ENCODE data around the gene CENPP.

Gene CENPP

DNA sequence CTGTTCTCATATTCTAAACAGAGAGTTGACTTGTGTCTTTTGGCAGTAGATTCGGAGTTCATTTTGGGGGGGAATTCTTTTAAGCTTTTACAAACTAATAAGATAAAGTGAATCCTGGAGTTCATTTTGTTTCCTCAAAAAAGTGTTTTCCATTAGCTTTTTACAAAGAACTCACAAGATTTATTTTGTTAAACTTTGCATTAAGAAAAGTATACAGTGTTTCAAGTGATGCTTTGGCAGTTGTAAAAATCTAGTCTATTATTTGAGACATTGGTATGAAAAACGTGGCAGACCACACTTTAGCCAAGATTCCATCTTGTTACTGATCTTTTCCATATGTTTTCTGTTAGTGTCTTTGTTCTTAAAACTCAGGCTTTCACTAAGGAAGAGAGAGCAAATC lies 99.7 kb downstream of the CENPP start:
- no peak for DNase-seq (ENCODE audit: low spot score)

DNA sequence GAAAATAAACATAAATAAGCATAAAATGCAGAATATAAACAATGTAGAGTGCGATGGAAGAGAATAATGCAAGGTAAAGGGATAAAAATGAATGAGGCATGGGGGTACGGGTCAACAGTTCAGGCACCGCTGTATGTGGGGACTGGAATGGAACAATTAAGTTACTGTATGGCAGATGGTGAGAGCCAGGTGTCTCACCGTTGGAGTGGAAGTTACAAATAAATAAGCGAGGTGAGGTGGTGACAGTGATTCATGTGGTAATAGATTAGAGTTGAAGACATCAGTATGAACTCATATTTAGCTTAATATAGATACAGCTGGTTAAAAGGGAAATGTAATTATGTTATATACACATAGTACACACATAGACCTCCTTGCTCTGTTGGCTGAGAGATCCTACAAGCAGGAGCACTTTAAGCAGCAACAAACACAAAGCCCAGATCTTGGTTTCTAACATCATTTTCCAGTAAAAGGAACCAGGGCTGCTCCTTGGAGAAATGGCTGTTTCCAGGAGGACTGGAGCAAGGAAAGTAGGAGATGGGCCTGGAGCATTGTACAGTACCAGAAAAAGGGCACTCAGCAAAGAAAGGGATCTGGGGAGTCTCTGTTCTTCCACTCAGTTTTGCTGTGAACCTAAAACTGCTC lies 100.9 kb downstream of the CENPP start:
- DNase-seq (ENCODE audit: low spot score), result no peak

DNA sequence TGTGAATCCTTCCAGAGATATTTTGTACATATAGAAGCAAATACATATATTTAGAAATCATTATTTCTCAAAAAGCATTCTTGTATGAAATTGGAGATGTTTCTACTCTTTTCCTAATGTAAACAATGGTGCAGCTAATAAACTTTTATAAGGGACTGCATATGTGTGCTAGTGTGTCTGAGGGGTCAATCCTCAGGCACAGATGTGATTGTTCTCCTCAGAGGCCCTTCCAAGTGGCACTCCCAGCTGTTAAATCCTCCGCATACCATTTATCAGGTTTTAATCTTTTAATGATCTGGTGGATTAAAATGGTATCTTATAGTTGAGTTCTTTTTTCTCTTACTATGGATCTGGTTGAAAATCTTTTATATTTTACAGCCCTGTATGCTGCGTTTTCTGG lies 104.1 kb downstream of the CENPP start:
- DNase-seq (ENCODE audit: low spot score), result no peak

DNA sequence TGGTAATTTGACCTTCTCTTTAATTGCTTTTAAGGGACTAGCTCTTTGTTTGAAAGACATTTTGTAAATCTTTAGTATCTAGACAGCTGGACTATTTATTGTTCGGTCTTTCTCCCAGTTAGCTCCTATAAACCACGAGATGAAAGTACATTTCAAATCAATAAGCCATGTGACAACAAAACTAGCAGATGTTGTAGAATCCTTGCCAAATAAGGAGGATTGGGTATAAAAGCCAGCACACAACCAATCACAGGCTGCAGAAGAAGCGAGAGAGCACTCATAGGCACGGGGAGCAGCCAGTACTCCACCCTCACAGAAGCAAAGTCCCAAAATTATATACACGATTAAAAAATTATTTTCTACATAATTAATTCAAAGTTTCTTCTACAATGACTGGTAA lies 106.6 kb downstream of the CENPP start:
- DNase-seq (ENCODE audit: low spot score), result no peak

DNA sequence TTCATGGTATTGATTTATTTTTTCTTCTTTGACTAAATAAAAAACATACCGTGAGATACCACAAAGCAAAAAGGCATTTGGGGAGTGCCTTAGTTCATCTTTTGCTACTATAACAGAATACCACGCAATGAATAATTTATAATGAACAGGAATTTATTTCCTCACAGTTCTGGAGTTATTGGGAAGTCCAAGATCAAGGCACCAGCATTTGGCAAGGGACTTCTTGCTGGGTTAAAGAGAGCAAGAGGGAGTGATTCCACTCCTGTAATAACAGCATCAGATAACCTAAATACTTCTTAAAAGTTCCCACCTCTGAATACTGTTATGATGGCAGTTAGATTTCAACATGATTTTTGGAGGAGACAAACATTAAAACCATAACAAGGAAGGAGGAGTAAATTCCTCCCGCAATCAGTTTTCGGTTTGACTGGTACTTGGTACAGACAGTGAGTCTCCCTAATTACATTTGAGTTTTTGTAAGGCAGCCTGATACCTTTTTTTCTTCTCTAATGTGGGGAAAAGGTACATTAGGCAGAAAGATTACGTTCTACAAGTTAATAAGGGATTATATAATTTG lies 107.3 kb downstream of the CENPP start:
- no peak for DNase-seq (ENCODE audit: low spot score)

DNA sequence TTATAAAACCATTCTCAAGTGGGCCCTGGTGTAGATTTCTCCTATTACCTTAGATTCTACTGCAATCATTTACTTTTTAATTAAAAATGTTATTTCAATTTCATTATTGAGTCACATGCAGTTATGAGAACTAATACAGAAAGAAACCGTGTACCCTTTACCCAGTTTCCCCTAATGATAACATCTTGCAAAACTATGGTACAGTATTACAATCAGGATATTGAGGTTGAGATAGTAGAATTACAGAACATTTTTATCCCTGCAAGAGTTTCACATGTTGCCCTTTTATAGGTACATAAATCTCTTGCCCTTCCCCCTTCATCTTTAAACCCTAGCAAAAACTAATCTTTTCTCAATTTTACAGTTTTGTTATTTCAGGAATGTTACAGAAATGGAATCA lies 109.5 kb downstream of the CENPP start:
- DNase-seq (ENCODE audit: low spot score), result no peak

DNA sequence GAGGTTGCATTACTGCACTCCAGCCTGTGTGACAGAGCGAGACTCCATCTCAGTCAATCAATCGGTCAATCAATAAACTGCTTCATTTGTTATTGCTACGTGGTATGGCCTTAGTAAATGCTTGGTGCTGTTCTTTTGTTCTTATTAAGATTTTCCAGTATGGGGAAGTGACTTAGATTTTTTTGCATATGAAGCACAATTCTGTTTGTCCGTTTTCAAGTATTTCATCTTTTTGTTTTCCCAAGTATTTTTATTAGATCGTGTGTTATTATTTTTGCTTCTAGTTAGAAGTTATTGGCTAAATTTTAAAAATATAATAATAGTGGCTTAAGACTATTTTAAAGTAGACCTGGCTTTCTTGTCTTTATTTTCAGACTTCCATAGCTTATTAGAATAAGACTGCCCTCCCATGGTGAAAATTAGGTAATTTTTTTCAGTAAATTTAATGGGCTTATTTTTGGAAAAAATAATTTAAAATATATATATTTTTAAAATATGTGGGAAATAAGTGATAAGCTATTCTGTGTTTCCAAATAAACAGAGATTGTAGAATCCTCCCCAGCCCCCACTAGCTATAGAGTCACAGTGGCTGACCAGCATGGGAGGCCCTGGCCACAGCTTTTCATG lies 113.3 kb downstream of the CENPP start:
- no peak for DNase-seq (ENCODE audit: low spot score)

DNA sequence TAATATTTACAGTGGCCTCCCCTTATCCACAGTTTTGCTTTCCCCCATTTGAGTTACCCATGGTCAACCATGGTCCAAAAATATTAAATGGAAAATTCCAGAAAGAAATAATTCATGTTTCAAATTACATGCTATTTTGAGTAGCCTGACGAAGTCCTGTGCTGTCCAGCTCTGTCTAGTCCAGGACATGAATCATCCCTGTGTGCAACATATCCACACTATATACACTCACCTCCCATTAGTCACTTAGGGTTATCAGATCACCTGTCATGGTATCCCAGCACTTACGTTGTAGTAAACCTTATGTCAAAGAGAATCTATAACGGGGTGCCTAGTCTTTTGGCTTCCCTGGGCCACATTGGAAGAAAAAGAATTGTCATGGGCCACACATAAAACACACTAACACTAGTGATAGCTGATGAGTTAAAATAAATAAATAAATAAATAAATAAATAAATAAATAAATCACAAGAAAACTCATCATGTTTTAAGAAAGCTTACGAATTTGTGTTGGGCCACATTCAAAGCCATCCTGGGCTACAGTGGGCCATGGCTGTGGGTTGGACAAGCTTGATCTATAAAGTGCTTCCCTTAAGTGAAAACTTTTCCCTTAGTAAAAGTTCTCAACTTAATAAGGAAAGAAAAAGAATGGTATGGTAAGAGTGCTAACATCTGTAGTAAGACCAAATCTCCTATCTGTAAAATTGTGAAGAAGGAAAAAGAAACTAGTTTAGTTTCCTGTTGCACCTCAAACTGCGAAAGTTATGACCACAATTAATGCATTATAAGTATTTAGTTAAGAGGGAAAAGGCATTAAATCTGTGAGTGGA lies 114.4 kb downstream of the CENPP start:
- DNase-seq (ENCODE audit: low spot score), result peak; percentile 37

DNA sequence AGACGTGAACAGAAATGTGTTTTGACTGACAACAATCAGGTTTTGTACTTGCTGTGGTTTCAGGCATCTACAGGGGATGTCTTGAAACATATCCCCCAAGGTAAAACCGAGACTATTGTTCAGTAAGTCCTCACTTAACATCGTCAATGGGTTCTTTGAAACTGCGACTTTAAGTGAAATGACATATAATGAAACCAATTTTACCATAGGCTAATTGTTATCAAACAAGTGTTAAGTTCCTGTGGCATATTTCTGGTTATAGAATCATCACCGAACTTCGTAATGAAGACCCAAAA lies 114.9 kb downstream of the CENPP start:
- no peak for DNase-seq (ENCODE audit: low spot score)

DNA sequence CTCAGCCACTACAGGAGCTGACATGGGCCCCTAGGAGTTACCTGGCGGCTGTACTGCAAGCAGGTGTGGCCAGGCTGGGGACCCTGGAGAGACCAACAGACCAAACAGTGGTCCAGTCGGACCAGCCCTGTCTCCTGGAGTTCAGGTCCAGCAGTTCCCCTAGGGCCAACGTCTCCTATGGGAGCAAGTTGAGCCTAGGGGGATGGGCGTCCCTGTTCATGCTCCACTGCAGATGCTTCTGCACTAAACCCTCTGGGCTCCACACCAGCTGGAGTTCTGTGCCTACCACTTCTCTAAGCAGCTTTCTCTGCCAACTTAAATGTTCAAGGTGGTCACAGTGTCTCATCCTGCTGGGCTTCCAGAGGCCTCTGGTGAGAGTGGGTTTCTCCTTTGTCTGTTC lies 119.1 kb downstream of the CENPP start:
- DNase-seq (ENCODE audit: low spot score), result no peak

DNA sequence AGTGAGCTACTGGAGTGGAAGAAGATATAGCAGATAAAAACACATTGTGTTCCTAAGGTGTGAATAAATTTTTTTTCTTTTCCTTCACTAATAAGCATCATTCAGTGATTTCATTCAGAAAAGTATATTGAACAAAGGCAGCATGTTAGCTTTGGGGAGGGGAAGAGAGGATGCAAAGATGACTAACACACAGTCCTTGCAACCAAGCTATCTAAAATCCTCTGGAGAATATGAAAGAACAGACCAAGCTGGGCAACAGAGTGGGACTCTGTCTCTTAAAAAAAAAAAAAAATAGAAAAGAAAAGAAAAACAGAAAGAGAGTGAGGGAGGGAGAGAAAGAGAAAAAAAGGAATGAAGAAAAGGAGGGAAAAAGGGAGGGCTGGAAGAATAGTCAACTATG lies 120.8 kb downstream of the CENPP start:
- DNase-seq (ENCODE audit: low spot score), result no peak

DNA sequence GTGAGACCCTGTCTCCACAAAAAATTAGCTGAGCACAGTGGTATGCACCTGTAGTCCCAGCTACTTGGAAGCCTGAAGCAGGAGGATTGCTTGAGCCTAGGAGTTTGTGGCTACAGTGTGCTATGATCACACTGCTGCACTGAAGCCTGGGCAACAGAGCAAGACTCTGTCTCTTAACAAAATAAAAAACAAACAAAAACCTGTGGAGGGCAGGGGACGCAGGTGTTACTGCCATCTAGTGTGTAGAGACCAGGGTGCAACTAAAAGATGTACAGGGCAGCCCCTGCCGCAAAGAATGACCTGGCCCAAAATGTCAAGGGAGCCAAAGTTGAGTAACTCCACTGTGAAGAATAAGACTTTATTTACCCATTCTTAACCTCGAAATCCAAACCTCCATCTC lies 129.5 kb downstream of the CENPP start:
- no peak for DNase-seq (ENCODE audit: low spot score)

DNA sequence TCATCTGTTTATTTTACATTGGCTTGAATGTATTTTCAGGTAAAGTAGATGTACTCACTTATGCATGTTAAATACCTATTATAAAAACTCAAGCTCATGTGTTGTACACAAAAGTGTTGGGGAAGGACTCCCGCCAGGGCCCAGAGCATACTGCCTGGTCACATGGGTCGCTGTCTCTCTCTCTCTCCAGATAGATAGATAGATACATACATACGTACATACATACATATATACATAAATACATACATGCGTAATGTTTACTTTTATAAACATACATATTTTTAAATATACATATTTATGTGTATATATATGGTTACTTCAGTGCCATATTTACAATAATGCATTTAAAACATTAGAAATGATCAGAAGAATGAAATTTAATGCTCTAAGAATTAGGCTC lies 131.8 kb downstream of the CENPP start:
- no peak for DNase-seq (ENCODE audit: low spot score)

DNA sequence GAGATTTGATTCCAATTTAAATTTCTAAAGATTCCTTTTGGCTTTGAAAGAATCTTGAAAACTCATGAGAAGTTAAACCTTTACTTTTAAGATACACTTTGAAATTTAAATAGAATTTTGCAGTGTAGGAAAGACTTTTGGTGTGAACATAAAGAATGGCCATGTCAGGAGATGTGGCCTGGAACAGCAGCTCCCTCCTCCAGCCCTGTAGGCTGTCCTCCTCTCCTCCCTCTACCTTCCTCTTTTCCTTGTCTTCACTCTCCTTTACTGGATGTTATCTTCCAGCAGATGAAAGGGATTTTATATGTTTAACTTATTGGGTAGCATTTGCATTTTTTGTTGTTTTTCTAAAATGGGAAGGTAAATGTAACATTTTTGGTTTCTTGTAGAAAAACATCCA lies 137.6 kb downstream of the CENPP start:
- no peak for DNase-seq (ENCODE audit: low spot score)

DNA sequence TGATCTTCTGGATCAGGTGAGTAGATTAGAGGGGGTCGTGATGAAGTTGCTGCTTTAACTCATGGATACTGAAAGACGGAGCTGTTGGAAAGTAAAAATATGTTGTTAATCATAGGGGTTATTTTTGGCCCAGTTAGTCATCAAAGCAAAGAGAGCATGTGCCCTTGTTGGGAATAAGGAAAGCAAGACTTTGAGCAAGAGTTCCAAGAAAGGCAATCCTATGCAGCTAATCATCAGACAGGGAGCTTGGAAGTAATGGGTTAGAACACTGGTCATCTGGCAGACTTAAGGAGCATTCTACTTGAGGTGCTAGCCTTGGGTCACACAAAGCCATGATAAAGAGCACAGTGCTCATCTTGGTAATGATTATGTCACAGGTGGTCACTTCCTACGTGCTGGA lies 138.2 kb downstream of the CENPP start:
- peak; percentile 83 for DNase-seq (ENCODE audit: low spot score)

DNA sequence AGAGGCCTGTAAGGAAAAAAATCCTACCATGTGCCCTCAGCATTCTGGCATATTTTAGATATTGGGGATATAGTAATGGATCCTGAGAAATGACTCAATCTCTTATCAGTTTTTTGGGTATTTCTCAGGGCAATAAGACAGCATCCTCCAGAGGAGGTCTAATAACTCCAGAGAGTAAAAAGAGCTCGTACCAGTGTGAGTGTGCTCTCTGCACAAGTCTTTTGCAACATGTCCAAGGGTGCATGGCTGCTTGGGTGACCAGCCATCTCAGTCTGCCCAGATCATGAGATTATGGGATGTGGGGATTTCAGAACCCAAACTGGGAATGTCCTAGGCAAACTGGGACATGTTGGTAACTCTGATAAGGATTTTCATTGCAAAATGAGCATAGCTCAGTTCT lies 141.3 kb downstream of the CENPP start:
- no peak for DNase-seq (ENCODE audit: low spot score)

DNA sequence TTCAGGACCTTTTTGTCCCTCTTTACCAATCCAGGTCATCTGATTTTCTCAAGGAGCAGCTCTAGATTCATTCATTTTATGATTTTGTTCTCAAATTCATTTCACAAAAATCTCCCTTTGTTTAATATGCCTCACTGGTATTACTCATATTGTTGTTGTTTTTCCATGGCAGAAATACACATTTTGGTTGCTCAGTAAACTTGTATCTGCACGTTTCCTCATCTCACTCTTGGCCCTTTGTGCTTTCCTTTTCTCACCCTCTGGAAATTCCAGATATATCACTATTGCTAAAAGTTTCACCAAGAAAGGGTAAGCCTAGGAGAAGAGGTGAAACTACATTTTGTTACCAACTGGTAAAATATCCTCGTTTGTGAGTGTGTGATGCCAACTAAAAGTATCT lies 141.8 kb downstream of the CENPP start:
- DNase-seq (ENCODE audit: low spot score), result no peak

DNA sequence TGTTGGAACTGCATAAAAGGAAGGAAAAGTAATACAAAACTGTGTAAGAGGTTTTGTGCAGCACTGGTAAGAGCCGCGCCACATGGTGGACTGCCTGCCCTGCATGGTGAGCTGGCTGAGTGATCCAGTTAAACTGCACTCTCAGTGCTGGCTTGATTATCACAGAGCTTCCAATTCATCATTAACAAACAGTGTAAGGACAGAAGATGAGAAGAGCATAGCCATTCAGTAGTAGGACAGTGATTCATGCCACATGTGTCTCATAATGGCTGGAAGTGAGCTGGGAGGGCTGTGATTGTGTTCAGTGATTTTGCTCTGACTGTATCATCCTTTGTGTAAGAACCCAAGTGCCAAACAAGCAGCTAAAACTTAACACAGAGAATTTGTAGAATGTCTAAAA lies 142.5 kb downstream of the CENPP start:
- no peak for DNase-seq (ENCODE audit: low spot score)

DNA sequence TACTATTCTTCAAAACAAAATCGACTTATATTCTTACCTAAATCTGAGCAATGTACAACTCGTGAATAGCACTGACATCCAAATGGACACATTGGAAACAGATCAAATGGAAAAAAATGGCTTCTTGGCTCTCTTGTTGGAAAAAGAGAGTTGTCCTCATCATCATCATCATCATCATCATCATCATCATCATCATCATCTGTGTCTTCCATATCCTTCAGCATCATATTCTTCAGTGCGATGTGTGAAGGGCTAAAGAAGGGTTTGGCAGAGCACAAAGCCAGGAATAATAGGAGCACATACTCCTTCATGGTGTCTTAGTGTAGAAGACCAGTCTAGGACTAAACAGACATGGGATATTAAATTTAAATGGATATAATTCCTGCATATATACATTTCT lies 148.8 kb downstream of the CENPP start:
- no peak for DNase-seq (ENCODE audit: low spot score)

DNA sequence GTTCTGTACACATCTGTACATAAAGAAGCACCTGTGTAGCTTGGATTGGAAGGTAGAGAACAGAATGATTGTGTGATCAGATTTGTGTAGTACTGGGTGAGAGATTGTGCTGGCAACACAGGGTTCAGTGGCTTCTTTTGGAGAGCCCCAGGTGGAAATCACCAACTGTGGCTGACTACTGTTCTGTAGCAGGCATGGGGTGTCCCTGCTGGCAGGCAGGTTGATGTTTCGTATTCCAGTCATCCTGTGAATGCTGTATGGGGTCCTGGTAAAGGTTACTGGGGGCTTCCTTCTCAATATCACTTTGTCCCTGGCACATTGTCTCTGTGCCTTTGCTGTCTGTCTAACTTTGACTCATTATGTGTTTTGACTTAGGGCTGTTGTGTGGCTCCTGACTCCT lies 151.2 kb downstream of the CENPP start:
- DNase-seq (ENCODE audit: low spot score), result no peak

DNA sequence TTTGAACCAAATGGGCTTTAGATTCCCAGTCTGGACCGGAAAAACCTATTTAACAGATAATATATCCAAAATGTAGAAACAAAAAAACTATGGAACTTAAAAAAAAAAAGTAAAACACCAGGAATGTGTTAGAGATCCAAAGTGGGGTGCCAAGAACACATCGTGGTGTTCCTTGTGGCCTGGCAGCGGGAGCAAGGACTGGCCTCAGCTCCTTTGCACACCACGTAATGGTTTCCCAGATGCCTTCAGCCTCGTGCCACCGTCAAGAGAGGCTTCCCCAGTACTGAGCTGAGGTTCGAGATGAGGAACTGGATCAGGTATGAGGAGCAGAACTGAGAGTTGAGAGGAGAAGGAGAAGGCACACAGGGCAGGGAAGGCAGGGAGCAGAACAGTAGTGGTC lies 153.0 kb downstream of the CENPP start:
- no peak for DNase-seq (ENCODE audit: low spot score)

DNA sequence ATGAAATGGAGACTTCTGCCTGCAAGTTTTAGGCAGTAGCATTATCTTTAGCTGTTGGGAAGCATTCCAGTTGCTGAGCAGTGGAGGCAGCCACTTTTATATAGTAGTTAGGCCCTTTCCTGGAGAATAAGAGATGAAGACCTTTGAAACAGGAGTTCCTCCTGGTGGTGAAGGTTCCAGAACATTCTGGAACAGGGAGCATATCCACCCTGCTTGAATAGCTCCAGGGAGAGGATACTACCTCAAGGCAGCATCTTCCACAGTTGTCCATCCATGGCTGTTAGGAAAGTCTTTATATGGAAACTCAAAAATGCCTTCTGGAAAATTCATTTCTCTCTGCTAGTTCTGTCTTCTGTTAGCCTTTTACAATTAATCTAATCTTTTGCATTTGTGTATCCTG lies 153.6 kb downstream of the CENPP start:
- no peak for DNase-seq (ENCODE audit: low spot score)

DNA sequence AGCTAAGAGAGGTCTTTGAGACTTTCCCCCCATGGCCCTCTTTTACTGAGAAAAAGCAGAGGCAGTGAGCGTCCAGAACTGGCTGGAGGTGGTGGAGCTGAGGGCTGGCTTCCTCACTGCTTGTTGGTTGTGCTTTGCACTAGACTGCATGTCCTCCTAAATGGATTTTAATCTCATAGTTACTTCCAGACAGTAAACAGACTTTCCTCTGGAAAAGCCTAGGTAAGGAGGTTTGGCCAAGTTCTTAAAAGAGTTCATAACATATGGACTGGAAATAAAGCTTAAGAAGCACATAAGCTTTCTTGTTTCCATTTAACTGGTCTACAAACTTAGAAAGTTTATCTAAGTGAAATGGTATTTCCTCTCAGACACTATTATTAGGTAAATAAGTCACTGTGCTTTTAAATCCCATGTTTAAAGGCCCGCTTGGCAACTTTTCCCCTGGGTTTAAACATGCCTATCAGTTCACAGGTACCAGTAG lies 154.6 kb downstream of the CENPP start:
- DNase-seq (ENCODE audit: low spot score), result no peak

All from hepatic stellate cell (primary cell).